Measurements from ENCODE around the gene PAK3. TPM values are rescaled to one million over a fixed set of nuclear protein-coding genes. Genes with fewer than 3 reads are reported as not detected.

Gene PAK3
- total RNA-seq: under 1 TPM; 0.16 to 0.85 TPM

DNA sequence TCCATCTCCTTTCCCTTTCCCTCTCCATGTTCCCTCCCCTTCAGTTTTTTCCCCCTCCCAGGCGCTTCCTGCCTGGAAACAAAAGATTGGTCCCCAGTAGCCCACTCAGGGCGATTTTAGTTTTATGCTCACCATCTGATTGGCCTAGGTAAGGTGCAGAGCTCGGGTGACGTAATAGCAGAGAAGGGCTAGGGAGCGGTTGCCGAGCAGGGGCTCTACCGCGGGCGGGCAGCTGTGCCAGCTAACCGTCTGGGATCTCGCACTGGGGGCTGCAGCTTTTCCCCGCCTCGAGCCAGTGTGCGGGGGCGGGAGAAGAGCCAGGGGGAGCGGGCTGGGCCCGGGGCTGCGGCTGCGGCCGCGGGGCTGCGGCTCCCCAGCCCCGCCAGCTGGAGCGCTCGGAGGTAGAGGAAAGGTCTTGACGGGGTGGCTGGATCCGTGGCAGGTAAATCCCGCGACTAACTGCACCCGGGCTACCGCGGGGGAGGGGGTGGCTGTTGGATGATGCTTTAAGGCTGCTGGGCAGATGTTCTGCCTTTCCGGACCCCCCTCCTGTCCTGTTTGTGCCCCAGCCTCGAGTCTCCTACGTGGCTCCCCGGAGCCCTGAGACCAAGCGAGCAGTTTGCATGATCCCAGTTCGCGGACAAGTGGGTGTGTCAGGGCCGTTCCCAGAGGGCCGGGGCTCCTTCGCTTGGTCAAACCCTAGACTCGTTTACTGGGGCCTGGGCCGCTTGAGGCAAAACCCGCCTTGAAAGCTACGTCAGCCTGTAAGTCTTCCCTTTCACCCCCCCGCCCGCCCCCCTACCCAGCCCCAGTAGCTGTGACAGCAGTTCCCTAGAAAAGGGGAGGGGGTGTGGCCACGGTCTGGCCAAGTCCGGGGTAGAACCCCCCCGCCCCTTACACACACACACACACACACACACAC, at the start of gene PAK3:
TSS of gene PAK3 (plus strand) at position 218 of the 922 bp plus-strand sequence. CDS start 26,913 bp downstream, outside the sequence.
- Histone ChIP-seq H3K36me3 (no peaks in the 10 kb centered on the region), H3K4me1 (no peaks in the 10 kb centered on the region), H3K9me3 (no peaks in the 10 kb centered on the region), H3K27ac (peak within 1 kb of the TSS in 1 of 2 donors; percentile 35), H3K27me3 (peaks cover 0 to 3% of the 10 kb centered on the region in 2 donors), H3K4me3 (peak within 1 kb of the TSS; percentile 28 to 45)
- TF ChIP-seq, protein P1, sequence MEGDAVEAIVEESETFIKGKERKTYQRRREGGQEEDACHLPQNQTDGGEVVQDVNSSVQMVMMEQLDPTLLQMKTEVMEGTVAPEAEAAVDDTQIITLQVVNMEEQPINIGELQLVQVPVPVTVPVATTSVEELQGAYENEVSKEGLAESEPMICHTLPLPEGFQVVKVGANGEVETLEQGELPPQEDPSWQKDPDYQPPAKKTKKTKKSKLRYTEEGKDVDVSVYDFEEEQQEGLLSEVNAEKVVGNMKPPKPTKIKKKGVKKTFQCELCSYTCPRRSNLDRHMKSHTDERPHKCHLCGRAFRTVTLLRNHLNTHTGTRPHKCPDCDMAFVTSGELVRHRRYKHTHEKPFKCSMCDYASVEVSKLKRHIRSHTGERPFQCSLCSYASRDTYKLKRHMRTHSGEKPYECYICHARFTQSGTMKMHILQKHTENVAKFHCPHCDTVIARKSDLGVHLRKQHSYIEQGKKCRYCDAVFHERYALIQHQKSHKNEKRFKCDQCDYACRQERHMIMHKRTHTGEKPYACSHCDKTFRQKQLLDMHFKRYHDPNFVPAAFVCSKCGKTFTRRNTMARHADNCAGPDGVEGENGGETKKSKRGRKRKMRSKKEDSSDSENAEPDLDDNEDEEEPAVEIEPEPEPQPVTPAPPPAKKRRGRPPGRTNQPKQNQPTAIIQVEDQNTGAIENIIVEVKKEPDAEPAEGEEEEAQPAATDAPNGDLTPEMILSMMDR (IDR thresholded peaks at IDR 0.05): no peak
- DNase-seq (ENCODE audit: low spot score): no peak

DNA sequence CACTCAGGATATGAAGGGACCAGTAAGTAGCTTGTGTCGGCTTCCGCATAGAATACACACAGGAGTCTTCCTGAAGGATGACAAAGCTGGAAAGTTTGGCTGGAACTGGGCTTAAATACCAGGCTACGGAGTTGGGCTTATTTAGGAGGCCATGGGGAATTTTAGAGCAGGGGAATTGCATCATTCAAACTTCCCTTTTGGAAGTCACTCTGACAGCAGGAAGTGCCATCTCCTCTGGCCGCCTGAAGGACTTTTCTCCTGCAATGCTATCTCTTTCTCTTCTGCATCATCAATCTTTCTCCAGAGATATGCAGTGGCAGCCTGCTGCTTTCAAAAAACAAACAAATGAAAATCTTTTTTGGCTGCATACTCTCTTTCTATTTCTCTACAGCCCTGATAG, 48.4 kb upstream of the PAK3 start:
- Histone ChIP-seq H3K27me3 (no peaks in the 10 kb centered on the region), H3K27ac (no peak overlapping the region), H3K36me3 (no peaks in the 10 kb centered on the region), H3K4me3 (no peak overlapping the region), H3K9me3 (no peaks in the 10 kb centered on the region), H3K4me1 (no peaks in the 10 kb centered on the region)
- TF ChIP-seq, protein P1 (IDR thresholded peaks at IDR 0.05): no peak
- DNase-seq (ENCODE audit: low spot score): no peak

DNA sequence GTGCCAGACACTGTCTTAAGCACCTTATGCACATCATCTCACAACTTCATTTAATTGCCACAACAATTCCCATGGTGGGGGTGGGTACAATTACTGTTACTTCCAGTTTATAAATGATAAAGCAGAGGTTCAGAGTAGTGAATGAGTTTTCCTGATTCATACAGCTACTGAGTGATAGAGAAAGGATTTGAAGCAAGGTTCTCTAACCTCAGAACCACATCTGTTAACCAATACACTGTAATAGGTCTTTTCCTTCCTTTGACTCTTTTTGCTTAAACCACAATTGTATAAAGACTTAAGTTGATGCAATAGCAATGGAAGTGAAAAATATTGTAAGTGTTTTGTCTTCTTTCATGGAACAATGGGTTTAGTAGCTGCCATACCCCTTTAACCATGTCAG, 43.5 kb upstream of the PAK3 start:
- Histone ChIP-seq H3K9me3 (no peaks in the 10 kb centered on the region), H3K36me3 (no peaks in the 10 kb centered on the region), H3K4me1 (no peaks in the 10 kb centered on the region), H3K27ac (no peak overlapping the region), H3K4me3 (no peak overlapping the region), H3K27me3 (no peaks in the 10 kb centered on the region)
- no peak for DNase-seq (ENCODE audit: low spot score)
- TF ChIP-seq, protein P1 (IDR thresholded peaks at IDR 0.05): no peak

DNA sequence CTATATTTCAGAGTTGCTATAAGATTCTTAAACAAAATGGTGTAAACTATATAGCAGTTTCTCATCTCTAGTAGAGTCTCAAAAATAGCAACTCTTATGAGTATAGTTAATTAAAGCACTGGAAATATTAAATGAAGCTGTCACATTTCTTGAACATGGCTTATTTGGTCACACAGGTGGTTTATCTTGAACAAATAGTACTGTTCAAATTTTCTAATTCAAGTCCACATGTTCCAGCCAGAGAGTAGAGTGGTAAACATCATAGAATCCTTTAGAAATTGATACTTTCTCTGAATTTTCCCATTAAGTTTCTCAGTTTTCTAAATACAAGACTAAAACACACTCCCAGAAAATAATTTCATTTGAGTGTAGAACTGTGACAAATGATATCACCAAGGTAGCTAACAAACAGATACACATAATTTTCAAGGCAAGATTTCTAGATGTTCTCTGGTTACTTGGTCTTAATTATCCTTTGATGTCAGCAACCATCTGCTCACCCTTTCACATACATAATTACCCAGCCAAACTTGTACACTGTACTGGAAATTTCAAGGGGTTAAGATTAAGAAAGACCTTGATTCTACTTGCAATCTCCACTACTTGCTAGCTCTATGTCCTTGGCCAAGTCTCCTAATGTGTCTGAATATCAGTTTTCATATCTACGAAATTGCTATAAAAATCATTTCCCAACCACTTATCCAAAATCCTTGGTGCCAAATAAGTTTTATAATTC, 24.3 kb upstream of the PAK3 start:
- Histone ChIP-seq H3K36me3 (no peaks in the 10 kb centered on the region), H3K4me3 (no peak overlapping the region), H3K9me3 (no peaks in the 10 kb centered on the region), H3K27ac (no peak overlapping the region), H3K27me3 (no peaks in the 10 kb centered on the region), H3K4me1 (no peaks in the 10 kb centered on the region)
- DNase-seq (ENCODE audit: low spot score): no peak
- TF ChIP-seq, protein P1 (IDR thresholded peaks at IDR 0.05): no peak

DNA sequence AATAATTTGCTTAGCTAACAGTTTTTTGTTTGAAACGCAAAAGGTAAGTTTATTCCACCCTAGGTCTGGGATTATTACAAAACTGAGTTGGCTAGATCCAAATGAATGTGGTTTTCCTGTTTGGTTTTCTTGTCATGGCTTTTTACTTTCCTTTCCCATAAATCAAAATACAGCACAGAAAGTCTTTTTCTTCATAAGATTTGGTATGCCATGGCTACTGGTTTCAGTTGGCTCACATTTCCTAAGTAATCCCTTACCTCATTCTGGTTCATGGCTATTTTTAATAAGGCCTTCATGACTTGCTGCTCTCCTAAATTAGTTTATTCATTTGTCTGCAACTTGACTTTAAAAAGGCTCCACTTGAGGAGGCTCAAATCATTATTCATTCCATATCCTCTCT, 12.9 kb upstream of the PAK3 start:
- Histone ChIP-seq H3K4me3 (no peak overlapping the region), H3K27ac (no peak overlapping the region), H3K4me1 (no peaks in the 10 kb centered on the region), H3K9me3 (no peaks in the 10 kb centered on the region), H3K27me3 (no peaks in the 10 kb centered on the region), H3K36me3 (no peaks in the 10 kb centered on the region)
- DNase-seq (ENCODE audit: low spot score): no peak
- TF ChIP-seq, protein P1 (IDR thresholded peaks at IDR 0.05): no peak

All from right atrium auricular region (tissue), 2 donors.